HL-60 (cell line): ENCODE results near the gene GBP6.

Source experiments
- DNase-seq, 2 experiments: peaks; one replicate each; pipeline ENCODE4 v3.0.0-alpha.2; 2010 to 2020; ENCODE audit warnings: low read depth in 1 of 2, low spot score in 1 of 2
- H3K27ac ChIP-seq: fragments of 250-450 bp; sonication (Bioruptor Pico); replicated peaks from 2 replicates; pipeline ENCODE4 v1.5.1; 2020; ENCODE audit warnings: mild to moderate bottlenecking, moderate library complexity
- H3K27me3 ChIP-seq: fragments of 250-450 bp; sonication (Bioruptor Pico); 2 replicates; pipeline ENCODE4 v1.5.1; 2021; ENCODE audit warnings: mild to moderate bottlenecking, moderate library complexity; ENCODE audit not compliant: insufficient read depth, poor library complexity, severe bottlenecking
- H3K4me3 ChIP-seq: replicated peaks from 2 replicates; pipeline ENCODE4 v1.5.1; 2011; ENCODE audit warnings: mild to moderate bottlenecking, control low read depth, low read length; ENCODE audit not compliant: insufficient read depth
- GABPA ChIP-seq: IDR thresholded peaks from 2 replicates; pipeline ENCODE4 v1.6.1; 2012; ENCODE audit warnings: low read depth
- POLR2AphosphoS5 ChIP-seq: IDR thresholded peaks from 2 replicates; pipeline ENCODE4 v1.6.1; 2012; ENCODE audit warnings: low read depth
- SPI1 ChIP-seq: IDR thresholded peaks from 2 replicates; pipeline ENCODE4 v1.6.1; 2012; ENCODE audit warnings: low read depth, mild to moderate bottlenecking, borderline replicate concordance
- long read RNA-seq: library from polyadenylated mRNA; unstranded; transcript quantifications from one replicate; pipeline ENCODE4 v2.0.0, GENCODE V29; 2020
- TF ChIP-seq, protein P1 (sequence below): IDR thresholded peaks from 2 replicates; pipeline ENCODE4 v1.6.1; 2012; ENCODE audit warnings: low read depth; ENCODE audit not compliant: insufficient replicate concordance
- TF ChIP-seq, protein P2 (sequence below): IDR thresholded peaks from one replicate; pipeline ENCODE4 v1.5.1; 2011; ENCODE audit warnings: low read length, control low read depth, inconsistent platforms; ENCODE audit not compliant: insufficient read depth

GBP6 gene, protein sequence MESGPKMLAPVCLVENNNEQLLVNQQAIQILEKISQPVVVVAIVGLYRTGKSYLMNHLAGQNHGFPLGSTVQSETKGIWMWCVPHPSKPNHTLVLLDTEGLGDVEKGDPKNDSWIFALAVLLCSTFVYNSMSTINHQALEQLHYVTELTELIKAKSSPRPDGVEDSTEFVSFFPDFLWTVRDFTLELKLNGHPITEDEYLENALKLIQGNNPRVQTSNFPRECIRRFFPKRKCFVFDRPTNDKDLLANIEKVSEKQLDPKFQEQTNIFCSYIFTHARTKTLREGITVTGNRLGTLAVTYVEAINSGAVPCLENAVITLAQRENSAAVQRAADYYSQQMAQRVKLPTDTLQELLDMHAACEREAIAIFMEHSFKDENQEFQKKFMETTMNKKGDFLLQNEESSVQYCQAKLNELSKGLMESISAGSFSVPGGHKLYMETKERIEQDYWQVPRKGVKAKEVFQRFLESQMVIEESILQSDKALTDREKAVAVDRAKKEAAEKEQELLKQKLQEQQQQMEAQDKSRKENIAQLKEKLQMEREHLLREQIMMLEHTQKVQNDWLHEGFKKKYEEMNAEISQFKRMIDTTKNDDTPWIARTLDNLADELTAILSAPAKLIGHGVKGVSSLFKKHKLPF
- long read RNA-seq: 0 reads

DNA sequence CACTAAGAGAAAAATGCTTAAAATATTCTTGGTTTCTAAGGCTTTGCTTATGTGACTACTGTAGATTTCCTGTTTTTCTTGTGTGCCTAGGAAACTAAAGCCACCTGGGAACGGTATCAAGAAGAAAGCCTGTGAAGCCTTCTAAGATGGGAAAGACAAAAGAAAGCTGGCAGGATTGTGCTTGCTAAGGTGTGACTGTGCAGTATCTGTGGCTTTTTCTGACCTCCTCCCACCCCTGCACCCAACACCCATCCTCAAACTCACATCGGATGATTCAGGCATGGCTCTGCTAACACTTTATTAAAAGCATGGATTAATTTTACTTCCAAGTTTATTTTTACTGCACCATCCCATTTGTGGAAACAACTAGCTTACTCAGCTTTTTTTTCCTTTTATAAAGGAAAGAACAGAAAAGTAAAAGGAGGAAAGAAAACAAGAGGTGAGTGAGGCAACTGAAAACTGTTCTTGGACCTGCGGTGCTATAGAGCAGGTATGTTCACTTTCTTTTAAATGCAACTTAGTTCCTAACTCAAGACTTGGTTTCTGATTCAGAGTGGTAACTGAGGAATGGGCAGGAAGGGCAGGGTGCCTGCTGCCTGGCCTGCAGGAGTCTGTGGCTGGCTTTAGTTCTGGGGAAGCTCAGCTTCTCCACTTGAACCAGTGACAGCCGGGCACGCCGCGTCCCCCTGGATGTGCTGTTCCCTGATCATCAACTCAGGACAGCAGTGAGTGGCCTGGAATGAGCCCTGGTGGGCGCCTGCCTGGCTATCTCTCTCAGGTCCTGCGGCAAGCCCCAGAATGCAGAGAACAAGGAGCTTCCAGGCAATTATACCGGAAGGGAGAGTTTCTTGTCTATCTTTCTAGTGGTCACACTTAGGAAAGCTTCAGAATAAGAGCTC is at the start of gene GBP6:
Gene GBP6 (plus strand): TSS at position 422 of the 899 bp plus-strand sequence. CDS start 4,493 bp downstream, outside the sequence.
- H3K27me3 ChIP-seq: no peaks in the 10 kb centered on the region
- DNase-seq: no peak
- no peak within 1 kb of the TSS for H3K27ac ChIP-seq
- TF ChIP-seq GABPA (no peak), SPI1 (no peak), POLR2AphosphoS5 (no peak)
- TF ChIP-seq, protein P1, sequence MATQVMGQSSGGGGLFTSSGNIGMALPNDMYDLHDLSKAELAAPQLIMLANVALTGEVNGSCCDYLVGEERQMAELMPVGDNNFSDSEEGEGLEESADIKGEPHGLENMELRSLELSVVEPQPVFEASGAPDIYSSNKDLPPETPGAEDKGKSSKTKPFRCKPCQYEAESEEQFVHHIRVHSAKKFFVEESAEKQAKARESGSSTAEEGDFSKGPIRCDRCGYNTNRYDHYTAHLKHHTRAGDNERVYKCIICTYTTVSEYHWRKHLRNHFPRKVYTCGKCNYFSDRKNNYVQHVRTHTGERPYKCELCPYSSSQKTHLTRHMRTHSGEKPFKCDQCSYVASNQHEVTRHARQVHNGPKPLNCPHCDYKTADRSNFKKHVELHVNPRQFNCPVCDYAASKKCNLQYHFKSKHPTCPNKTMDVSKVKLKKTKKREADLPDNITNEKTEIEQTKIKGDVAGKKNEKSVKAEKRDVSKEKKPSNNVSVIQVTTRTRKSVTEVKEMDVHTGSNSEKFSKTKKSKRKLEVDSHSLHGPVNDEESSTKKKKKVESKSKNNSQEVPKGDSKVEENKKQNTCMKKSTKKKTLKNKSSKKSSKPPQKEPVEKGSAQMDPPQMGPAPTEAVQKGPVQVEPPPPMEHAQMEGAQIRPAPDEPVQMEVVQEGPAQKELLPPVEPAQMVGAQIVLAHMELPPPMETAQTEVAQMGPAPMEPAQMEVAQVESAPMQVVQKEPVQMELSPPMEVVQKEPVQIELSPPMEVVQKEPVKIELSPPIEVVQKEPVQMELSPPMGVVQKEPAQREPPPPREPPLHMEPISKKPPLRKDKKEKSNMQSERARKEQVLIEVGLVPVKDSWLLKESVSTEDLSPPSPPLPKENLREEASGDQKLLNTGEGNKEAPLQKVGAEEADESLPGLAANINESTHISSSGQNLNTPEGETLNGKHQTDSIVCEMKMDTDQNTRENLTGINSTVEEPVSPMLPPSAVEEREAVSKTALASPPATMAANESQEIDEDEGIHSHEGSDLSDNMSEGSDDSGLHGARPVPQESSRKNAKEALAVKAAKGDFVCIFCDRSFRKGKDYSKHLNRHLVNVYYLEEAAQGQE: no peak
- TF ChIP-seq, protein P2, sequence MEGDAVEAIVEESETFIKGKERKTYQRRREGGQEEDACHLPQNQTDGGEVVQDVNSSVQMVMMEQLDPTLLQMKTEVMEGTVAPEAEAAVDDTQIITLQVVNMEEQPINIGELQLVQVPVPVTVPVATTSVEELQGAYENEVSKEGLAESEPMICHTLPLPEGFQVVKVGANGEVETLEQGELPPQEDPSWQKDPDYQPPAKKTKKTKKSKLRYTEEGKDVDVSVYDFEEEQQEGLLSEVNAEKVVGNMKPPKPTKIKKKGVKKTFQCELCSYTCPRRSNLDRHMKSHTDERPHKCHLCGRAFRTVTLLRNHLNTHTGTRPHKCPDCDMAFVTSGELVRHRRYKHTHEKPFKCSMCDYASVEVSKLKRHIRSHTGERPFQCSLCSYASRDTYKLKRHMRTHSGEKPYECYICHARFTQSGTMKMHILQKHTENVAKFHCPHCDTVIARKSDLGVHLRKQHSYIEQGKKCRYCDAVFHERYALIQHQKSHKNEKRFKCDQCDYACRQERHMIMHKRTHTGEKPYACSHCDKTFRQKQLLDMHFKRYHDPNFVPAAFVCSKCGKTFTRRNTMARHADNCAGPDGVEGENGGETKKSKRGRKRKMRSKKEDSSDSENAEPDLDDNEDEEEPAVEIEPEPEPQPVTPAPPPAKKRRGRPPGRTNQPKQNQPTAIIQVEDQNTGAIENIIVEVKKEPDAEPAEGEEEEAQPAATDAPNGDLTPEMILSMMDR: no peak
- no peak within 1 kb of the TSS for H3K4me3 ChIP-seq

DNA sequence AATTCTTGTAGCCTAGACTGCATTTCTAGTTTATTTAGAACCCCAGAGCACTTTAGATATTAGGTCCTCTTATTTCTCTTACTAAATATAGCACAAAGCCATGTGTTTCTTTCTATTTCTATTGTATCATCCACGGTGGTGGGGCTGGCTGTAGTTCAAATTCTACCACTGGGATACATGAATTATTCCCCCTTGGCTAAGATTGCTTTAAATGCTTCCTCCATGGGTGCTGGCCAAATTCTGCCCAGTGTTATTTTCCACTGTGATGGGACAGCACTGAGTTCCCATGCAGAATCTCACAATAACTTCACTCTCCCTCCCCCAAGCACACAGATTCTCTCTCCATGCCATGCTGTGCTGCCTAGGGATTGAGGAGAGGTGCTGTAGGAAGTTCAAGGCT is 41.5 kb upstream of the GBP6 start:
- TF ChIP-seq, protein P1: no peak
- no peak for TF ChIP-seq SPI1
- TF ChIP-seq GABPA: no peak
- TF ChIP-seq, protein P2: no peak
- TF ChIP-seq POLR2AphosphoS5: no peak
- Histone ChIP-seq H3K4me3 (no peak overlapping the region), H3K27me3 (no peaks in the 10 kb centered on the region), H3K27ac (no peak overlapping the region)
- DNase-seq: no peak

DNA sequence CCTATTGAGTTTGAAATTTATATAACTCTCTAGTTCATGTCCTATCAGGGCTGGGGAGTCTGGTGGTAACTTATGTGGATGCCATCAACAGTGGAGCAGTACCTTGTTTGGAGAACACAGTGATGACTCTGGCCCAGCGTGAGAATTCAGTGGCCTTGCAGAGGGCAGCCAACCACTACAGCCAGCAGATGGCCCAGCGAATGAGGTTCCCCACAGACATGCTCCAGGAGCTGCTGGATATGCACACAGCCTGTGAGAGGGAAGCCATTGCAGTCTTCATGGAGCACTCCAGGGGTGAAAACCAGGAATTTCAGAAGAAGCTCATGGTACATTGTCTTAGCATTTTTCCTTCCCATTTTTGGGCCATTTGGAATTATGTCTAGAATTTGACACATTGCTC is 32.0 kb upstream of the GBP6 start:
- Histone ChIP-seq H3K27ac (no peak overlapping the region), H3K27me3 (no peaks in the 10 kb centered on the region), H3K4me3 (no peak overlapping the region)
- DNase-seq: no peak
- no peak for TF ChIP-seq SPI1
- TF ChIP-seq GABPA: no peak
- TF ChIP-seq POLR2AphosphoS5: no peak
- TF ChIP-seq, protein P1: no peak
- TF ChIP-seq, protein P2: no peak
